PC-9 (cell line): ENCODE measurements around the gene SLC10A7. TPM values are rescaled to one million over a fixed set of nuclear protein-coding genes. Genes with fewer than 3 reads are reported as not detected.

ENCODE experiments used
- BruUV-seq: library from RNA; stranded (reverse); fragments of 400-500 nt; replicated peaks from 2 replicates; lab custom pipeline; 2021; lab: Mats Ljungman, UMichigan
- CTCF ChIA-PET: fragments of 300-600 bp; sonication (Branson Sonifier 250); formaldehyde crosslinking; loops from one replicate; lab custom pipeline; 2022; ENCODE audit warnings: antibody characterized with exemption; lab: Charles Lee
- POLR2A ChIA-PET: fragments of 300-600 bp; sonication (Branson Sonifier 250); formaldehyde crosslinking; loops from one replicate; lab custom pipeline; 2022; ENCODE audit warnings: antibody characterized with exemption; ENCODE audit not compliant: unreplicated experiment; lab: Charles Lee
- DNase-seq, 2 experiments: peaks; one replicate each; pipeline versions ENCODE4 v3.0.0 to v3.0.0-alpha.2; 2015 to 2022; ENCODE audit warnings: mixed read lengths in 1 of 2
- H2AFZ ChIP-seq: fragments of 200-600 bp; sonication (generic); 2 replicates; pipeline ENCODE4 v1.8.1; 2017; ENCODE audit warnings: antibody characterized with exemption
- H3F3A ChIP-seq: fragments of 200-600 bp; sonication (generic); 2 replicates; pipeline ENCODE4 v1.8.1; 2017; ENCODE audit warnings: antibody characterized with exemption, mild to moderate bottlenecking, low read depth; ENCODE audit not compliant: insufficient read depth
- H3K27ac ChIP-seq: fragments of 200-600 bp; sonication (generic); 2 replicates; pipeline ENCODE4 v1.6.1; 2016; ENCODE audit warnings: mixed run types
- H3K27me3 ChIP-seq: fragments of 200-600 bp; sonication (generic); 2 replicates; pipeline ENCODE4 v1.6.1; 2016; ENCODE audit warnings: low read depth, mixed run types; ENCODE audit not compliant: insufficient read depth
- H3K36me3 ChIP-seq: fragments of 200-600 bp; sonication (generic); 2 replicates; pipeline ENCODE4 v1.6.1; 2016; ENCODE audit warnings: low read depth, mixed run types
- H3K4me1 ChIP-seq: fragments of 200-600 bp; sonication (generic); replicated peaks from 2 replicates; pipeline ENCODE4 v1.6.1; 2016; ENCODE audit warnings: mixed run types; ENCODE audit not compliant: insufficient read depth
- H3K4me2 ChIP-seq: fragments of 200-600 bp; sonication (generic); 2 replicates; pipeline ENCODE4 v1.6.1; 2017; ENCODE audit warnings: mixed run types
- H3K4me3 ChIP-seq: fragments of 200-600 bp; sonication (generic); 2 replicates; pipeline ENCODE4 v1.6.1; 2016; ENCODE audit warnings: mixed run types
- H3K79me2 ChIP-seq: fragments of 200-600 bp; sonication (generic); 2 replicates; pipeline ENCODE4 v1.6.1; 2017; ENCODE audit warnings: low read depth, mixed run types
- H3K9me2 ChIP-seq: fragments of 200-600 bp; sonication (generic); 2 replicates; pipeline ENCODE4 v1.8.1; 2017; ENCODE audit warnings: mild to moderate bottlenecking; ENCODE audit not compliant: insufficient read depth
- H3K9me3 ChIP-seq: fragments of 200-600 bp; sonication (generic); 2 replicates; pipeline ENCODE4 v1.8.1; 2016; ENCODE audit warnings: low read depth; ENCODE audit not compliant: insufficient read depth
- H4K20me1 ChIP-seq: fragments of 200-600 bp; sonication (generic); 2 replicates; pipeline ENCODE4 v1.8.1; 2017; ENCODE audit not compliant: insufficient read depth
- EZH2 ChIP-seq: fragments of 200-600 bp; sonication (generic); IDR thresholded peaks from 2 replicates; pipeline ENCODE4 v1.8.0; 2017; ENCODE audit warnings: antibody characterized with exemption, low read depth
- intact Hi-C: fragments of 100-400 bp; cut with micrococcal nuclease; formaldehyde crosslinking; loops from one replicate; pipeline ENCODE4 v1.10.0; 2022; ENCODE audit not compliant: unreplicated experiment
- total RNA-seq: library from RNA; stranded (reverse); gene quantifications from 2 replicates; pipeline ENCODE4 v1.2.3, GENCODE V29; 2021
- TF ChIP-seq, protein P1 (sequence below): fragments of 200-600 bp; sonication (generic); conservative IDR thresholded peaks from 2 replicates; pipeline ENCODE4 v1.6.1; 2017; ENCODE audit warnings: mixed run types, antibody characterized with exemption, mild to moderate bottlenecking, moderate library complexity

Gene SLC10A7
- total RNA-seq, 1 experiment from 2014 or later, result 11.4 TPM

- Histone ChIP-seq H4K20me1 (no peaks in the 10 kb centered on the region), H3K4me3 (no peak overlapping the region), H3K27ac (no peak overlapping the region), H2AFZ (no peak overlapping the region), H3K4me1 (no peaks in the 10 kb centered on the region), H3K27me3 (no peaks in the 10 kb centered on the region), H3K79me2 (no peaks in the 10 kb centered on the region), H3F3A (no peaks in the 10 kb centered on the region), H3K9me3 (no peaks in the 10 kb centered on the region), H3K36me3 (no peaks in the 10 kb centered on the region), H3K9me2 (no peaks in the 10 kb centered on the region), H3K4me2 (no peak overlapping the region)
- DNase-seq, result no peak
- TF ChIP-seq, protein P1, sequence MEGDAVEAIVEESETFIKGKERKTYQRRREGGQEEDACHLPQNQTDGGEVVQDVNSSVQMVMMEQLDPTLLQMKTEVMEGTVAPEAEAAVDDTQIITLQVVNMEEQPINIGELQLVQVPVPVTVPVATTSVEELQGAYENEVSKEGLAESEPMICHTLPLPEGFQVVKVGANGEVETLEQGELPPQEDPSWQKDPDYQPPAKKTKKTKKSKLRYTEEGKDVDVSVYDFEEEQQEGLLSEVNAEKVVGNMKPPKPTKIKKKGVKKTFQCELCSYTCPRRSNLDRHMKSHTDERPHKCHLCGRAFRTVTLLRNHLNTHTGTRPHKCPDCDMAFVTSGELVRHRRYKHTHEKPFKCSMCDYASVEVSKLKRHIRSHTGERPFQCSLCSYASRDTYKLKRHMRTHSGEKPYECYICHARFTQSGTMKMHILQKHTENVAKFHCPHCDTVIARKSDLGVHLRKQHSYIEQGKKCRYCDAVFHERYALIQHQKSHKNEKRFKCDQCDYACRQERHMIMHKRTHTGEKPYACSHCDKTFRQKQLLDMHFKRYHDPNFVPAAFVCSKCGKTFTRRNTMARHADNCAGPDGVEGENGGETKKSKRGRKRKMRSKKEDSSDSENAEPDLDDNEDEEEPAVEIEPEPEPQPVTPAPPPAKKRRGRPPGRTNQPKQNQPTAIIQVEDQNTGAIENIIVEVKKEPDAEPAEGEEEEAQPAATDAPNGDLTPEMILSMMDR, result no peak
- no peak for TF ChIP-seq EZH2
- CTCF ChIA-PET, result no interaction called here
- no TSS peak for BruUV-seq
- POLR2A ChIA-PET, result no interaction called here
- intact Hi-C loops, result no loop called here
These were observed 152.3 kb downstream of the SLC10A7 start for GRCh38 chr4:146369446-146369845.

DNA sequence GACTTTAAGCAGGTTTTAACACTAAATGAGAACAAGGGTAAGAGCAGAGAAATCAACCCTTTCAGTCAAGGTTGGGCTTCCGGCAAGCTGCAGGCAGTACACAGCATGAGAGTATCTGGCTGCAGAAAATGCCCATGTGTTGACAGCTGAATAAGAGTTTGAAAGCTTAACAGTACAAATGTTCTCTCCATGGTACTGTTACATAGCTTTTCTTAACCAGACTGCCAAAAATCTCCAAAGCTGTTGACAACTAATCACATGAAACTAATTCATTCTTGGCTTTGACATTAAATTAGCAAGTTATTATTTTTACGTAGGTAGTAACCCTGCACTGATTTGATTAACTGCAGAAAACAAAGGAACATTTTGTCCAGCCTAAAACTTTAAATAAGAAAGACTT, 153.5 kb downstream of the SLC10A7 start:
- H3K27me3 ChIP-seq, result no peaks in the 10 kb centered on the region
- CTCF ChIA-PET, result no interaction called here
- POLR2A ChIA-PET, result no interaction called here

DNA sequence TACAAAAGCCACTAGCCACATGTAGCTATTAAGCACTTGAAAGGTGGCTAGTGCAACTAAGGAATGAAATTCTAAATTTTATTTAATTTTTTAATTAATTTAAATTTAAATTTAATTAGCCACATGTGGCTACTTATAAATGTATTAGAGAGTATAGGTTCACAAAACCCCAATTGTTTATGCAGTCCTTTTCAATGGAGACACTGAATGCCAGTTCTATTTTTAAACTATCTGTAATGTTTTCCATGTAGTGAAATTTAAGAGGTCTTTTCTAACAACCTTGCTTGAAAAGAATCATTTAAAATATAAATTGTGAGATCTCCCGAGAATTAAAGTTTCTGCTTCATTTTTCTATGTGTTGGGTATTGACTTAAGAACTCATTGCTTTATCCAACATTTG, 154.4 kb downstream of the SLC10A7 start:
- H3K27ac ChIP-seq, result no peak overlapping the region
- H2AFZ ChIP-seq, result no peak overlapping the region
- ChIA-PET CTCF (no interaction called here), POLR2A (no interaction called here)
- no peaks in the 10 kb centered on the region for H3K9me2 ChIP-seq
- H3K9me3 ChIP-seq, result no peaks in the 10 kb centered on the region
- no peaks in the 10 kb centered on the region for H4K20me1 ChIP-seq
- H3K79me2 ChIP-seq, result no peaks in the 10 kb centered on the region
- DNase-seq, result no peak
- H3K4me1 ChIP-seq, result no peaks in the 10 kb centered on the region
- no peak overlapping the region for H3K4me2 ChIP-seq
- H3K4me3 ChIP-seq, result no peak overlapping the region
- no peaks in the 10 kb centered on the region for H3K36me3 ChIP-seq
- no peaks in the 10 kb centered on the region for H3F3A ChIP-seq
- no peak for TF ChIP-seq EZH2
- TF ChIP-seq, protein P1, result no peak
- intact Hi-C loops, result no loop called here
- no peaks in the 10 kb centered on the region for H3K27me3 ChIP-seq
- BruUV-seq, result no TSS peak

More for the DNA sequence above, 153.5 kb downstream of the SLC10A7 start:
- Histone ChIP-seq H3K79me2 (no peaks in the 10 kb centered on the region), H3K27ac (no peak overlapping the region), H3F3A (no peaks in the 10 kb centered on the region), H3K9me3 (no peaks in the 10 kb centered on the region), H3K36me3 (no peaks in the 10 kb centered on the region), H3K4me1 (no peaks in the 10 kb centered on the region), H4K20me1 (no peaks in the 10 kb centered on the region), H2AFZ (no peak overlapping the region), H3K4me2 (no peak overlapping the region), H3K4me3 (no peak overlapping the region), H3K9me2 (no peaks in the 10 kb centered on the region)
- intact Hi-C loops, result no loop called here
- DNase-seq, result no peak
- BruUV-seq, result no TSS peak
- TF ChIP-seq, protein P1, result no peak
- TF ChIP-seq EZH2, result no peak
